Fibroblast of lung (primary cell): ENCODE measurements around the gene UNC5A. TPM values are rescaled to one million over a fixed set of nuclear protein-coding genes. Genes with fewer than 3 reads are reported as not detected.

ENCODE experiments used
- DNase-seq, 2 donors: peaks; one replicate each; pipeline versions ENCODE4 v3.0.0 to v3.0.0-alpha.2; 2010; ENCODE audit warnings: low read depth in 2 of 2
- H2AFZ ChIP-seq: 2 replicates; pipeline ENCODE4 v1.5.1; 2012; ENCODE audit warnings: low read length, control low read depth, inconsistent platforms
- H3K27ac ChIP-seq: 2 replicates; pipeline ENCODE4 v1.5.1; 2011; ENCODE audit warnings: low read length, control low read depth; ENCODE audit not compliant: insufficient read depth
- H3K27me3 ChIP-seq: 2 replicates; pipeline ENCODE4 v1.5.1; 2011; ENCODE audit warnings: mild to moderate bottlenecking, low read length; ENCODE audit not compliant: control insufficient read depth, insufficient read depth
- H3K36me3 ChIP-seq: 2 replicates; pipeline ENCODE4 v1.5.1; 2011; ENCODE audit warnings: low read length; ENCODE audit not compliant: control insufficient read depth, insufficient read depth
- H3K4me1 ChIP-seq: 2 replicates; pipeline ENCODE4 v1.5.1; 2011; ENCODE audit warnings: low read length; ENCODE audit not compliant: control insufficient read depth, insufficient read depth; ENCODE audit errors: extremely low read depth
- H3K4me2 ChIP-seq: 2 replicates; pipeline ENCODE4 v1.5.1; 2011; ENCODE audit warnings: low read length, control low read depth; ENCODE audit not compliant: insufficient read depth; ENCODE audit errors: extremely low read depth
- H3K4me3 ChIP-seq, 4 experiments: fragments of 200-600 bp in 1 of 4; sonication (generic) in 1 of 4; replicated peaks in 1 of 4; 2 replicates each; pipeline ENCODE4 v1.5.1; 2011 to 2016; ENCODE audit warnings: low read length in 4 of 4, low read depth in 3 of 4, mild to moderate bottlenecking in 3 of 4, control low read depth in 2 of 4, inconsistent platforms in 1 of 4, mixed read lengths in 1 of 4; ENCODE audit not compliant: insufficient read depth in 1 of 4; ENCODE audit errors: control extremely low read depth in 1 of 4
- H3K79me2 ChIP-seq: 2 replicates; pipeline ENCODE4 v1.5.1; 2012; ENCODE audit warnings: mild to moderate bottlenecking, low read length, inconsistent platforms; ENCODE audit not compliant: control insufficient read depth, insufficient read depth
- H3K9ac ChIP-seq: 2 replicates; pipeline ENCODE4 v1.5.1; 2011; ENCODE audit warnings: mild to moderate bottlenecking, low read length, control low read depth; ENCODE audit not compliant: insufficient read depth
- H3K9me3 ChIP-seq: 2 replicates; pipeline ENCODE4 v1.5.1; 2012; ENCODE audit warnings: low read depth, low read length; ENCODE audit not compliant: control insufficient read depth, insufficient read depth
- H4K20me1 ChIP-seq: 2 replicates; pipeline ENCODE4 v1.5.1; 2011; ENCODE audit warnings: low read length; ENCODE audit not compliant: control insufficient read depth, insufficient read depth; ENCODE audit errors: extremely low read depth
- EZH2 ChIP-seq: IDR thresholded peaks from 2 replicates; pipeline ENCODE4 v1.5.1; 2012; ENCODE audit warnings: low read length, control low read depth, mild to moderate bottlenecking; ENCODE audit errors: missing control alignments
- polyA plus RNA-seq, 2 donors: library from polyadenylated mRNA; depleted of rRNA in 1 of 2; stranded (reverse) in 1 of 2; unstranded in 1 of 2; fragments of >200 nt; gene quantifications; 2 replicates each; pipeline ENCODE4 v1.2.1, GENCODE V29; 2011 to 2012; ENCODE audit warnings: missing spikeins in 1 of 2
- total RNA-seq: library from RNA; depleted of rRNA; stranded (reverse); fragments of >200 nt; gene quantifications from 2 replicates; pipeline ENCODE4 v1.2.1, GENCODE V29; 2014
- TF ChIP-seq, protein P1 (sequence below), 2 donors: IDR thresholded peaks in 1 of 2; conservative IDR thresholded peaks in 1 of 2; 1 replicate in 1 of 2; 2 replicates in 1 of 2; pipeline ENCODE4 v1.5.1; 2011 to 2012; ENCODE audit warnings: low read length in 2 of 2, control low read depth in 1 of 2, inconsistent platforms in 1 of 2, low read depth in 1 of 2, mild to moderate bottlenecking in 1 of 2

UNC5A gene
- total and polyA plus RNA-seq, 2 donors (not counting 1 experiment from before 2014, with no cell fraction given), result not detected

DNA sequence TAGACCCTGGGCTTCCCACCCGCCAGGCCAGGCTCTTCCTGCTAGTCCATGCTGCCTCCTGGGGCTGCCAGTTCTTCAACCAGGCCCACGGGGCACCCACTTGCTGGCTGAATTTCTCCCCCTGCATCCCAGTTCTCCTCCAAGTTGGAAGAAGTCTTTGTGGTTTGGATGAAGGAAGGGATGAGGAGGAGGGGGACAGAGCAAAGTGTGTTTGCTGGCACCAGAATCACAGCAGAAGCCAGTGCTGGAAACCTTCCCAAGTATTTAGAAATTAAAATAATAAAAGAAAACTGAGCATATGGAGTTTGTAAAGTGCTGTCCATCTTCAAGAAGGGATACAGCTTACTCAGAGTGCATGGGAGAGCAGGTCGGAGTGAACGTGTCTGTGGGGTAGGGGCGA lies 19.4 kb upstream of the UNC5A start:
- Histone ChIP-seq H3K79me2 (no peaks in the 10 kb centered on the region), H3K9ac (no peak overlapping the region), H3K27ac (no peak overlapping the region), H3K27me3 (peaks cover 38% of the 10 kb centered on the region), H3K36me3 (no peaks in the 10 kb centered on the region), H4K20me1 (no peaks in the 10 kb centered on the region), H3K4me3 (no peak overlapping the region), H2AFZ (no peak overlapping the region), H3K4me2 (no peak overlapping the region), H3K4me1 (no peaks in the 10 kb centered on the region), H3K9me3 (no peaks in the 10 kb centered on the region)
- DNase-seq, result no peak
- TF ChIP-seq, protein P1, sequence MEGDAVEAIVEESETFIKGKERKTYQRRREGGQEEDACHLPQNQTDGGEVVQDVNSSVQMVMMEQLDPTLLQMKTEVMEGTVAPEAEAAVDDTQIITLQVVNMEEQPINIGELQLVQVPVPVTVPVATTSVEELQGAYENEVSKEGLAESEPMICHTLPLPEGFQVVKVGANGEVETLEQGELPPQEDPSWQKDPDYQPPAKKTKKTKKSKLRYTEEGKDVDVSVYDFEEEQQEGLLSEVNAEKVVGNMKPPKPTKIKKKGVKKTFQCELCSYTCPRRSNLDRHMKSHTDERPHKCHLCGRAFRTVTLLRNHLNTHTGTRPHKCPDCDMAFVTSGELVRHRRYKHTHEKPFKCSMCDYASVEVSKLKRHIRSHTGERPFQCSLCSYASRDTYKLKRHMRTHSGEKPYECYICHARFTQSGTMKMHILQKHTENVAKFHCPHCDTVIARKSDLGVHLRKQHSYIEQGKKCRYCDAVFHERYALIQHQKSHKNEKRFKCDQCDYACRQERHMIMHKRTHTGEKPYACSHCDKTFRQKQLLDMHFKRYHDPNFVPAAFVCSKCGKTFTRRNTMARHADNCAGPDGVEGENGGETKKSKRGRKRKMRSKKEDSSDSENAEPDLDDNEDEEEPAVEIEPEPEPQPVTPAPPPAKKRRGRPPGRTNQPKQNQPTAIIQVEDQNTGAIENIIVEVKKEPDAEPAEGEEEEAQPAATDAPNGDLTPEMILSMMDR (conservative IDR thresholded peaks at IDR 0.05 in 1 of 2, IDR thresholded peaks at IDR 0.05 in 1 of 2; ENCODE audit: low read depth in 1 of 2, low read length in 2 of 2), result no peak
- no peak for TF ChIP-seq EZH2

DNA sequence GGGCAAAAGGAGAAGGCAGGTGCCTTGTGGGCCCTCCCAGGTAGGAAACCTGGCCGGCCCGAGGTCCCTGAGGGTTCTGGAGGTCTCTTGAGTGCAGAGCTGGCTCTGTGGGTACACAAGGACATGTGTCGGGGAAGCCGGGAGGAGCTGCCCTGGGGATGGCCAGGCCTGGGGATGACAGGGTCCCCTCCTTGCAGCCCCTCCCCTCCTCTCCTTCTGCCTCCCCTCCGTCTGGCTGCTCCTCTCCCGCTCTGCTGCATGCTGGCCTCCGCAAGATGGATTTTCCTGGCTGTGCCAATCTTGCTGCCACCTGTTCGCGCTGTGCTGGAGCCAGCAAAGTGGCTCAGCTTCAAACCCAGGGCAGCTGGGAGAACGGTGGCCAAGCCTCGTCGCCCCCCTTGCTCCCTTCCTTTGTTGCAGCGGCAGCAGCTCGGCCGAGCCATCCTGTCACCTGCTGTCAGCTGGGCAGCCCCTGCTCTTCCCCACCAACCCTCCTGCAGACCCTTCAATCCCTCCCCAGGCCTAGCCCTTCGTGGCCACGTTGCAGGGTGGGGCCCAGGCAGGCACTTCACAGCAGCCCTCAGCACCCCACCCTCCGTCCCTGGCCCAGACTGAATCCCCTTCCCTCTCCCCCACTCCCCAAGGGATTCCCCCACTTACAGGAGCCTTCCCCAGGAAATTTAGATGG lies 17.6 kb upstream of the UNC5A start:
- Histone ChIP-seq H4K20me1 (no peaks in the 10 kb centered on the region), H3K27ac (no peak overlapping the region), H2AFZ (no peak overlapping the region)

DNA sequence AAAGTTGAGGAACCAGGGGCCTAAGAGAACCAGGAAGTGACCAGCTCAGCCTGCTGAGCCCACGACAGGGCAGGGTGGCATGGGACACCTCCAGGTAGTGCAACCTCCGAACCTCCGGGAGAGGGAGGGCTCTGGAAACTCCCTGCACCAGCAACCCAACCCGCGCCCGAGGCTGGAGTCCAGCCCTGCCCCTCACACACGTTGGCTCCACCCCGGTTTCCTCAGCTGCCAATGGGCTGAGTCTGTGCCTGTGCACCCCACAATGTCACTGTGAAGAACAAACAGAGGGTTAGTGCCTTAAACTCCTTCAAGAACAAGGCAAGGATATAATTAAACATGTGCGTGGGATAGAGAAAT lies 17.0 kb upstream of the UNC5A start:
- Histone ChIP-seq H3K79me2 (no peaks in the 10 kb centered on the region), H3K27me3 (peaks cover 41% of the 10 kb centered on the region), H3K27ac (no peak overlapping the region), H3K36me3 (no peaks in the 10 kb centered on the region), H3K4me2 (no peak overlapping the region), H3K4me1 (no peaks in the 10 kb centered on the region), H4K20me1 (no peaks in the 10 kb centered on the region), H3K4me3 (no peak overlapping the region), H3K9me3 (no peaks in the 10 kb centered on the region), H3K9ac (no peak overlapping the region), H2AFZ (no peak overlapping the region)
- no peak for DNase-seq
- TF ChIP-seq EZH2, result no peak
- TF ChIP-seq, protein P1 (conservative IDR thresholded peaks at IDR 0.05 in 1 of 2, IDR thresholded peaks at IDR 0.05 in 1 of 2; ENCODE audit: low read depth in 1 of 2, low read length in 2 of 2), result no peak

More for the DNA sequence above, 17.6 kb upstream of the UNC5A start:
- Histone ChIP-seq H3K36me3 (no peaks in the 10 kb centered on the region), H3K9ac (no peak overlapping the region), H3K9me3 (no peaks in the 10 kb centered on the region), H3K27me3 (peaks cover 44% of the 10 kb centered on the region), H3K4me2 (no peak overlapping the region), H3K79me2 (no peaks in the 10 kb centered on the region), H3K4me1 (no peaks in the 10 kb centered on the region), H3K4me3 (no peak overlapping the region)
- TF ChIP-seq EZH2, result no peak
- TF ChIP-seq, protein P1 (conservative IDR thresholded peaks at IDR 0.05 in 1 of 2, IDR thresholded peaks at IDR 0.05 in 1 of 2; ENCODE audit: low read depth in 1 of 2, low read length in 2 of 2), result no peak
- DNase-seq, result no peak
